ENCODE data around the gene ETFDH.

Gene ETFDH

DNA sequence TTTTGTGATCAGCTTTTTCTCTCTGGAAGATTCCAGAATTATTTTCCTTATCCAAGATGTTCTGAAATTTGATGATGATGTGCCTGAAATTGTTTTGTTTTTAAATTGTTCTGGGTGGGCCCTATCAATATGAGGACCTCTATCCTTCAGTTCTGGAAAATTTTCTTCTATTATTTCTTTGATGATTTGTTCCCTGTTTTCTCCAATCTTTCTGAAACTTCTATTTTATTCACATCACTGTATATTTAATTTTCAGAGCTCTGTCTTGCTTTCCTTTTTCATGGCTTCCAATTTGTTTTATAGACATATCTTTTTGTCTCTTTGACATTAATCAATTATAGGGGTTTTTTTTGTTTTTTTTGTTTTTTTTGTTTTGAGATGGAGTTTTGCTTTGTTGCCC is 84.5 kb downstream of the ETFDH start:
- no peak for DNase-seq

DNA sequence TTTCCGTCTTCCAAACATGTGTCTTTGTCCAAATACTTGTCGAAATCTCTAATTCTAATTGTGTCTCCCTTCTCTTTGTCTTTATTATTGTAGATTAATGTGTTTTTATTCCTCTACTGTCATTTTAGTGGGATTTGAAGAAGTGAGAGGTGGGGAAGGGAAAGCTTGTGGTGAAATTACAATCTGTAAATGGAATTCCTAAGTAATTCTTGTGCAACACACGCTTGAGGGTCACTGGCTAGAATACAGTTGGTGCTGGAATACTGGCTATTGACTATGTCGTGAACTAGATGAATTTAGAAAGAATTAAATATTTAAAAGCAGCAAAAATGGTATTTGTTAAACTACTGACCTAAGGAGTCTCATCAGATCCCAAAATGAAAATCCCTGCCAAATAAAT is 86.0 kb downstream of the ETFDH start:
- DNase-seq = no peak

DNA sequence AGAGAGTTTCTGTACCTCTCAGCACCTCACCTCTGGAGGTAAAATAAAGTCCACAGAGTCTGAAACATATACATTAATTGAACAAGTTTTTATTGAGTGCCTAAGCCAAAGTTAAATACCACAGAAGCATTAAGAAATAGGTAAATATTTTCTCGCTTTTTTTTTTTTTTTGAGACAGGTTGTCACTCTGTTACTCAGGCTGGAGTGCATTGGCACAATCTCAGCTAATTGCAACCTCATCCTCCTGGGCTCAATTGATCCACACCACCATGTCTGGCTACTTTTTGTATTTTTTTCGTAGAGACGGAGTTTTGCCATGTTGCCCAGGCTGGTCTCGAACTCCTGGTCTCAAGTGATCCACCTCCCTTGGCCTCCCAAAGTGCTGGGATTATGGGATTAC is 86.6 kb downstream of the ETFDH start:
- no peak for DNase-seq

Measured in activated naive CD4-positive, alpha-beta T cell (primary cell).